Muscle of arm (tissue), 12 donors: ENCODE results near the gene GIMAP8. TPM values are rescaled to one million over a fixed set of nuclear protein-coding genes. Genes with fewer than 3 reads are reported as not detected.
"Not testable (repeated sequence)": the region's sequence is repeated elsewhere in the genome, so short reads cannot be mapped to it uniquely, and the experiment has no call there.

Experiments used
- DNase-seq: peaks from one replicate; pipeline ENCODE4 v3.0.0-alpha.2; 2013
- polyA plus RNA-seq, 12 donors: library from polyadenylated mRNA; unstranded; fragments of 120-200 nt; gene quantifications; one replicate each; pipeline ENCODE4 v1.2.1, GENCODE V29; 2013; ENCODE audit not compliant: insufficient read length in 12 of 12

Gene GIMAP8
- polyA plus RNA-seq, 12 donors: 5.4 to 11.2 (median 6.5) TPM; not detected in 1

- DNase-seq: no peak
Observed at GRCh38 chr7:150513758-150514157, 63.3 kb downstream of the GIMAP8 start.

- DNase-seq: no peak
Observed at GRCh38 chr7:150514748-150515222, 64.4 kb downstream of the GIMAP8 start, which contains the start of gene GIMAP7. GIMAP7 (plus strand) TSS chr7:150514872; CDS start chr7:150519975, 5,103 bp downstream.

- DNase-seq: no peak
Observed at GRCh38 chr7:150515248-150516147, 65.1 kb downstream of the GIMAP8 start.

- no peak for DNase-seq
Observed at GRCh38 chr7:150516956-150517745, 66.7 kb downstream of the GIMAP8 start.

- no peak for DNase-seq
Observed at GRCh38 chr7:150519310-150519709, 68.9 kb downstream of the GIMAP8 start.

- DNase-seq: no peak
Observed at GRCh38 chr7:150520145-150520544, 69.7 kb downstream of the GIMAP8 start.

GRCh38 chr7:150522931-150523330 lies 72.5 kb downstream of the GIMAP8 start:
- DNase-seq: not testable (repeated sequence)

GRCh38 chr7:150524018-150524417 lies 73.6 kb downstream of the GIMAP8 start:
- DNase-seq: no peak

Other genes starting within 250 kb of the GIMAP8 start
- gene LRRC61, start 127.3 kb upstream of the GIMAP8 start, polyA plus RNA-seq: 10 to 100 TPM in 1 of 12 donors, 1 to 10 TPM in 10, not detected in 1; 3.6 to 11.1 (median 5.7) TPM
- gene ACTR3C, start 127.1 kb upstream of the GIMAP8 start, polyA plus RNA-seq: 1 to 10 TPM in 9 of 12 donors, under 1 TPM in 1, not detected in 2; 0.44 to 2.0 (median 1.4) TPM
- 10 to 100 TPM in 11 of 12 donors, not detected in 1; 36.6 to 55.1 (median 47.5) TPM for gene RARRES2, start 109.0 kb upstream of the GIMAP8 start, polyA plus RNA-seq
- 100 to 1,000 TPM in 1 of 12 donors, 10 to 100 TPM in 11; 49.8 to 195 (median 67.2) TPM for gene REPIN1, start 81.8 kb upstream of the GIMAP8 start, polyA plus RNA-seq
- 1 to 10 TPM in 11 of 12 donors, not detected in 1; 3.4 to 9.4 (median 5.1) TPM for gene ZNF775, start 71.3 kb upstream of the GIMAP8 start, polyA plus RNA-seq
- gene GIMAP7, start 64.2 kb downstream of the GIMAP8 start, polyA plus RNA-seq: 10 to 100 TPM in 7 of 12 donors, 1 to 10 TPM in 4, not detected in 1; 7.4 to 15.2 (median 10.5) TPM
- 10 to 100 TPM in 11 of 12 donors, not detected in 1; 17.2 to 41.1 (median 19.7) TPM for gene GIMAP4, start 116.8 kb downstream of the GIMAP8 start, polyA plus RNA-seq
- gene GIMAP6, start 181.8 kb downstream of the GIMAP8 start, polyA plus RNA-seq: 10 to 100 TPM in 11 of 12 donors, not detected in 1; 13.9 to 18.3 (median 15.3) TPM
- 1 to 10 TPM in 10 of 12 donors, not detected in 2; 3.6 to 8.3 (median 6.2) TPM for gene GIMAP2, start 235.1 kb downstream of the GIMAP8 start, polyA plus RNA-seq